H9 (cell line): Measurements from ENCODE around the gene HSDL2. TPM values are rescaled to one million over a fixed set of nuclear protein-coding genes. Genes with fewer than 3 reads are reported as not detected.

ENCODE experiments used
- DNase-seq: peaks from one replicate; pipeline ENCODE4 v3.0.0-alpha.2; 2017
- H2AFZ ChIP-seq: one replicate; pipeline ENCODE4 v1.6.1; 2013; ENCODE audit warnings: mild to moderate bottlenecking, low read length, control low read depth, moderate library complexity
- H2AK5ac ChIP-seq: 2 replicates; pipeline ENCODE4 v1.6.1; 2013; ENCODE audit warnings: low read length, control low read depth, mixed read lengths; ENCODE audit not compliant: insufficient read length
- H2BK120ac ChIP-seq: one replicate; pipeline ENCODE4 v1.6.1; 2013; ENCODE audit warnings: low read depth, mild to moderate bottlenecking, low read length, control low read depth, inconsistent platforms; ENCODE audit not compliant: poor library complexity, severe bottlenecking
- H2BK12ac ChIP-seq: 2 replicates; pipeline ENCODE4 v1.6.1; 2013; ENCODE audit warnings: low read length, control low read depth, mixed read lengths, low read depth; ENCODE audit not compliant: insufficient read length
- H2BK15ac ChIP-seq: 2 replicates; pipeline ENCODE4 v1.6.1; 2013; ENCODE audit warnings: low read depth, low read length, control low read depth
- H2BK20ac ChIP-seq: one replicate; pipeline ENCODE4 v1.6.1; 2013; ENCODE audit warnings: low read depth, mild to moderate bottlenecking, low read length, control low read depth, inconsistent platforms; ENCODE audit not compliant: poor library complexity, severe bottlenecking
- H2BK5ac ChIP-seq: 2 replicates; pipeline ENCODE4 v1.6.1; 2013; ENCODE audit warnings: low read length, control low read depth, mixed read lengths; ENCODE audit not compliant: insufficient read length
- H3K14ac ChIP-seq: 2 replicates; pipeline ENCODE4 v1.6.1; 2013; ENCODE audit warnings: low read length, control low read depth; ENCODE audit not compliant: insufficient read depth
- H3K18ac ChIP-seq: 2 replicates; pipeline ENCODE4 v1.6.1; 2013; ENCODE audit warnings: low read depth, mild to moderate bottlenecking, mixed read lengths, low read length, control low read depth; ENCODE audit not compliant: insufficient read length
- H3K23ac ChIP-seq: 2 replicates; pipeline ENCODE4 v1.6.1; 2013; ENCODE audit warnings: low read length, control low read depth, mixed read lengths, low read depth; ENCODE audit not compliant: insufficient read length
- H3K23me2 ChIP-seq: 2 replicates; pipeline ENCODE4 v1.6.1; 2013; ENCODE audit warnings: low read depth, mild to moderate bottlenecking, mixed read lengths, low read length, control low read depth; ENCODE audit not compliant: insufficient read length, poor library complexity, severe bottlenecking
- H3K27ac ChIP-seq: 2 replicates; pipeline ENCODE4 v1.5.1; 2013; ENCODE audit warnings: low read length, control low read depth, mixed read lengths, low read depth; ENCODE audit not compliant: insufficient read length
- H3K27me3 ChIP-seq: 2 replicates; pipeline ENCODE4 v1.6.1; 2013; ENCODE audit warnings: low read length, control low read depth, inconsistent platforms; ENCODE audit not compliant: insufficient read depth
- H3K4ac ChIP-seq: 2 replicates; pipeline ENCODE4 v1.6.1; 2013; ENCODE audit warnings: low read depth, mild to moderate bottlenecking, control low read depth, inconsistent platforms, low read length, moderate library complexity
- H3K4me1 ChIP-seq: 2 replicates; pipeline ENCODE4 v1.6.1; 2013; ENCODE audit warnings: low read length, control low read depth, inconsistent platforms; ENCODE audit not compliant: insufficient read depth
- H3K4me2 ChIP-seq: 2 replicates; pipeline ENCODE4 v1.6.1; 2013; ENCODE audit warnings: low read length, control low read depth, mixed read lengths; ENCODE audit not compliant: insufficient read length, insufficient read depth
- H3K56ac ChIP-seq: 2 replicates; pipeline ENCODE4 v1.6.1; 2013; ENCODE audit warnings: low read depth, mild to moderate bottlenecking, mixed read lengths, low read length, control low read depth; ENCODE audit not compliant: insufficient read length
- H3K79me1 ChIP-seq: 2 replicates; pipeline ENCODE4 v1.6.1; 2013; ENCODE audit warnings: low read depth, mild to moderate bottlenecking, moderate library complexity, low read length, control low read depth, inconsistent platforms; ENCODE audit not compliant: insufficient read depth, poor library complexity, severe bottlenecking
- H3K79me2 ChIP-seq: 2 replicates; pipeline ENCODE4 v1.6.1; 2013; ENCODE audit warnings: low read length, control low read depth, inconsistent platforms; ENCODE audit not compliant: insufficient read depth
- H3K9ac ChIP-seq: 2 replicates; pipeline ENCODE4 v1.6.1; 2013; ENCODE audit warnings: low read length, control low read depth, mixed read lengths; ENCODE audit not compliant: insufficient read length; ENCODE audit errors: extremely low read depth
- H3K9me3 ChIP-seq: one replicate; pipeline ENCODE4 v1.6.1; 2013; ENCODE audit warnings: low read depth, low read length, inconsistent platforms; ENCODE audit not compliant: control insufficient read depth
- H3T11ph ChIP-seq: one replicate; pipeline ENCODE4 v1.6.1; 2013; ENCODE audit warnings: mild to moderate bottlenecking, low read length, control low read depth, inconsistent platforms
- H4K20me1 ChIP-seq: one replicate; pipeline ENCODE4 v1.6.1; 2013; ENCODE audit not compliant: control insufficient read depth, insufficient read length, insufficient read depth
- H4K5ac ChIP-seq: 2 replicates; pipeline ENCODE4 v1.6.1; 2013; ENCODE audit warnings: low read depth, mild to moderate bottlenecking, mixed read lengths, low read length, control low read depth; ENCODE audit not compliant: insufficient read length
- H4K8ac ChIP-seq: replicated peaks from 2 replicates; pipeline ENCODE4 v1.6.1; 2013; ENCODE audit warnings: low read length, control low read depth, mixed read lengths, low read depth; ENCODE audit not compliant: insufficient read length
- H4K91ac ChIP-seq: 2 replicates; pipeline ENCODE4 v1.6.1; 2013; ENCODE audit warnings: low read depth, mild to moderate bottlenecking, moderate library complexity, mixed read lengths, low read length, control low read depth; ENCODE audit not compliant: insufficient read length
- H3K27ac Mint-ChIP-seq, 3 experiments: 2 replicates in 2 of 3; 3 replicates in 1 of 3; pipeline ENCODE4 v1.8.0; 2020 to 2021; ENCODE audit warnings: mixed read lengths in 3 of 3, mild to moderate bottlenecking in 1 of 3, moderate library complexity in 1 of 3
- H3K27me3 Mint-ChIP-seq: 2 replicates; pipeline ENCODE4 v1.8.0; 2021; ENCODE audit warnings: low read depth, mild to moderate bottlenecking, moderate library complexity, mixed read lengths
- H3K36me3 Mint-ChIP-seq, 3 experiments: 2 replicates in 2 of 3; 3 replicates in 1 of 3; pipeline ENCODE4 v1.8.0; 2020 to 2021; ENCODE audit warnings: low read depth in 3 of 3, mixed read lengths in 3 of 3; ENCODE audit not compliant: insufficient read depth in 1 of 3
- H3K4me1 Mint-ChIP-seq, 2 experiments: 2 replicates each; pipeline ENCODE4 v1.8.0; 2020; ENCODE audit warnings: mixed read lengths in 2 of 2
- H3K4me3 Mint-ChIP-seq, 2 experiments: 2 replicates in 1 of 2; 3 replicates in 1 of 2; pipeline ENCODE4 v1.8.0; 2020 to 2021; ENCODE audit warnings: mild to moderate bottlenecking in 2 of 2, mixed read lengths in 2 of 2, moderate library complexity in 1 of 2
- H3K9me3 Mint-ChIP-seq, 2 experiments: 2 replicates in 1 of 2; 3 replicates in 1 of 2; pipeline ENCODE4 v1.8.0; 2020; ENCODE audit warnings: mild to moderate bottlenecking in 2 of 2, mixed read lengths in 2 of 2, moderate library complexity in 1 of 2
- WGBS: extraction: QIAGEN DNeasy Blood & Tissue Kit; methylation state at CpG from one replicate; pipeline ENCODE4 v1.1.7; 2013; ENCODE audit warnings: missing lambda C conversion rate, low lambda C conversion rate, mixed read lengths; ENCODE audit not compliant: insufficient read length; ENCODE audit errors: extremely low coverage; 5-methylcytosine and 5-hydroxymethylcytosine counted together
- total RNA-seq: library from RNA; stranded (reverse); gene quantifications from 2 replicates; pipeline ENCODE4 v1.2.1, GENCODE V29; 2021
- TF ChIP-seq, protein P1 (sequence below): fragments of 200-600 bp; sonication (generic); conservative IDR thresholded peaks from 3 replicates; pipeline ENCODE4 v1.8.0; 2021; ENCODE audit warnings: antibody characterized with exemption, mild to moderate bottlenecking

HSDL2 gene
- total RNA-seq, 1 experiment from 2014 or later: 16.6 TPM

DNA sequence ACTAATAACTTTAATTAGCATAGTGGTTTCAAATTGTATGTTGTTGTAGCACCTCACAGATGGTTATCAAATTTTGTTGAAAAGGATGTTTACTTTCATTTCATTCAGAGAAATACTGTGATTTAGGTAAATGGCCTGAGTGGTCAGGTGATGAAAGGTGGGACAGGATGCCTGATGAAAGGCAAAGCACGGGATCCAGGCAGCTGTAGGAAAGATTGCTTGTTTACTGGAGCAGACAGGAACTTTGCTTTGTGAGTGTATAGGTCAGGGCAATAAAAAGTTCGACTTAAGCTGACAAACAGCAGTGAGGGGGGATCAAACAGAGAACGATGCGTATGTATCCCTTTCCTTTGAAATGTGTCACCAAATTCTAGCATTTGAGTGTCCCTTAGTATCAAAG lies 125.7 kb downstream of the HSDL2 start:
- Histone ChIP-seq H2BK15ac (no peak overlapping the region), H3K79me2 (peaks cover 18% of the 10 kb centered on the region; the same call in 1 of the 2 replicates), H3K27ac (no peak overlapping the region), H3K23ac (no peak overlapping the region), H3K56ac (no peak overlapping the region), H3K27me3 (no peaks in the 10 kb centered on the region), H3K14ac (no peak overlapping the region), H3K4ac (no peak overlapping the region), H4K5ac (no peak overlapping the region), H4K20me1 (no peaks in the 10 kb centered on the region), H3K9ac (no peak overlapping the region), H3K4me2 (no peak overlapping the region), H3K79me1 (peaks cover 12% of the 10 kb centered on the region), H4K8ac (no peak overlapping the region), H3K18ac (no peak overlapping the region), H3K23me2 (no peaks in the 10 kb centered on the region), H3K4me1 (no peaks in the 10 kb centered on the region; the same call in 1 of the 2 replicates), H2BK12ac (no peak overlapping the region), H4K91ac (no peak overlapping the region), H3K9me3 (no peaks in the 10 kb centered on the region), H2AK5ac (no peak overlapping the region), H2BK20ac (no peak overlapping the region), H2AFZ (no peak overlapping the region), H2BK120ac (no peak overlapping the region), H2BK5ac (no peak overlapping the region), H3T11ph (no peak overlapping the region)
- Mint-ChIP-seq H3K4me3 (no peak overlapping the region), H3K36me3 (peaks cover 0 to 7% (median 0%) of the 10 kb centered on the region in 3 experiments; a peak in 2 of 7 replicates), H3K27ac (peak overlapping the region in 2 of 3 experiments; percentile 53 to 71; a peak in 3 of 7 replicates), H3K27me3 (no peaks in the 10 kb centered on the region), H3K9me3 (no peaks in the 10 kb centered on the region; a peak in 1 of 5 replicates), H3K4me1 (peaks cover 28 to 38% of the 10 kb centered on the region in 2 experiments)
- TF ChIP-seq, protein P1, sequence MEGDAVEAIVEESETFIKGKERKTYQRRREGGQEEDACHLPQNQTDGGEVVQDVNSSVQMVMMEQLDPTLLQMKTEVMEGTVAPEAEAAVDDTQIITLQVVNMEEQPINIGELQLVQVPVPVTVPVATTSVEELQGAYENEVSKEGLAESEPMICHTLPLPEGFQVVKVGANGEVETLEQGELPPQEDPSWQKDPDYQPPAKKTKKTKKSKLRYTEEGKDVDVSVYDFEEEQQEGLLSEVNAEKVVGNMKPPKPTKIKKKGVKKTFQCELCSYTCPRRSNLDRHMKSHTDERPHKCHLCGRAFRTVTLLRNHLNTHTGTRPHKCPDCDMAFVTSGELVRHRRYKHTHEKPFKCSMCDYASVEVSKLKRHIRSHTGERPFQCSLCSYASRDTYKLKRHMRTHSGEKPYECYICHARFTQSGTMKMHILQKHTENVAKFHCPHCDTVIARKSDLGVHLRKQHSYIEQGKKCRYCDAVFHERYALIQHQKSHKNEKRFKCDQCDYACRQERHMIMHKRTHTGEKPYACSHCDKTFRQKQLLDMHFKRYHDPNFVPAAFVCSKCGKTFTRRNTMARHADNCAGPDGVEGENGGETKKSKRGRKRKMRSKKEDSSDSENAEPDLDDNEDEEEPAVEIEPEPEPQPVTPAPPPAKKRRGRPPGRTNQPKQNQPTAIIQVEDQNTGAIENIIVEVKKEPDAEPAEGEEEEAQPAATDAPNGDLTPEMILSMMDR: no peak
- WGBS: no CpG with 5 or more reads among the region's 4 CpGs
- DNase-seq: no peak
